ENCODE data around the gene SPOP. TPM values are rescaled to one million over a fixed set of nuclear protein-coding genes. Genes with fewer than 3 reads are reported as not detected.

Gene SPOP
- total RNA-seq, 1 donor from 2014 or later = 43.6 TPM

DNA sequence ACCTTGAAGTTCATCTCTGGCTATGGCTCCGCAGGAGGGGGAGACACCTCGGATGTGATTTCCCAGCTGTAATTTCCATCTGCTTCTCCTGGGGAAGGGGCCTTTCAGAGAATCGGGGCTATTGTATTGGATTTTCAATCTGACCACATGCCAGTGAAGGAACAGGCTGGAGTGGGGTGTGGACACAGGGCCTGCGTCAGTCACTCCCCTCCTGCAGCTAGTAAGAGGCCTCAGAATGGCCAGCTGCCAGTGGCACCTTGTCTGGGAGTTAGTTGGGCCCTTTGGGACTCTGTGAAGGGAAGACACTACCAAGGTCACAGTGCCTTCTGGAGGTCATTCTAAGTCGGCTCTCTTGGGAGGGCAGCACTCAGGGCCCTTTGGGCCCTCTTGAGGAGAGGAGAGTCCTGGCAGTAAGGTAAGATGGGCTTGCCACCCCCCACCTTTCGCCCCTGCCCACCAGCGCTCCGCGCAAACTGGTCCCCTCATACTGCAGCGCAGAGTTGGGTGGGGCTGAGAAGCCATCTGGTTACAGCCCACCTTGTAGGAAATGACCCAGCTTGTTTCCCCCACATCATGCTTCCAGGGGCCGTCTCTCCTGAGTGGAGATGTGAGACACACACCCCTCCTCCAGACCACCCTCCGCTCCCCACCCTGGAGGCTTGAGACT is 96.8 kb downstream of the SPOP start:
- no peak for DNase-seq (ENCODE audit: low read depth)
- H3K4me3 ChIP-seq (ENCODE audit: low read depth, low read length) = no peak overlapping the region
- TF ChIP-seq, protein P1, sequence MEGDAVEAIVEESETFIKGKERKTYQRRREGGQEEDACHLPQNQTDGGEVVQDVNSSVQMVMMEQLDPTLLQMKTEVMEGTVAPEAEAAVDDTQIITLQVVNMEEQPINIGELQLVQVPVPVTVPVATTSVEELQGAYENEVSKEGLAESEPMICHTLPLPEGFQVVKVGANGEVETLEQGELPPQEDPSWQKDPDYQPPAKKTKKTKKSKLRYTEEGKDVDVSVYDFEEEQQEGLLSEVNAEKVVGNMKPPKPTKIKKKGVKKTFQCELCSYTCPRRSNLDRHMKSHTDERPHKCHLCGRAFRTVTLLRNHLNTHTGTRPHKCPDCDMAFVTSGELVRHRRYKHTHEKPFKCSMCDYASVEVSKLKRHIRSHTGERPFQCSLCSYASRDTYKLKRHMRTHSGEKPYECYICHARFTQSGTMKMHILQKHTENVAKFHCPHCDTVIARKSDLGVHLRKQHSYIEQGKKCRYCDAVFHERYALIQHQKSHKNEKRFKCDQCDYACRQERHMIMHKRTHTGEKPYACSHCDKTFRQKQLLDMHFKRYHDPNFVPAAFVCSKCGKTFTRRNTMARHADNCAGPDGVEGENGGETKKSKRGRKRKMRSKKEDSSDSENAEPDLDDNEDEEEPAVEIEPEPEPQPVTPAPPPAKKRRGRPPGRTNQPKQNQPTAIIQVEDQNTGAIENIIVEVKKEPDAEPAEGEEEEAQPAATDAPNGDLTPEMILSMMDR (IDR thresholded peaks at IDR 0.05; ENCODE audit: insufficient read depth, low read length, poor library complexity, severe bottlenecking) = no peak
- no peaks in the 10 kb centered on the region for H3K36me3 ChIP-seq (ENCODE audit: control insufficient read depth, insufficient read depth, low read length)
- peaks cover 22% of the 10 kb centered on the region for H3K27me3 ChIP-seq (ENCODE audit: control insufficient read depth, insufficient read depth, low read length)

DNA sequence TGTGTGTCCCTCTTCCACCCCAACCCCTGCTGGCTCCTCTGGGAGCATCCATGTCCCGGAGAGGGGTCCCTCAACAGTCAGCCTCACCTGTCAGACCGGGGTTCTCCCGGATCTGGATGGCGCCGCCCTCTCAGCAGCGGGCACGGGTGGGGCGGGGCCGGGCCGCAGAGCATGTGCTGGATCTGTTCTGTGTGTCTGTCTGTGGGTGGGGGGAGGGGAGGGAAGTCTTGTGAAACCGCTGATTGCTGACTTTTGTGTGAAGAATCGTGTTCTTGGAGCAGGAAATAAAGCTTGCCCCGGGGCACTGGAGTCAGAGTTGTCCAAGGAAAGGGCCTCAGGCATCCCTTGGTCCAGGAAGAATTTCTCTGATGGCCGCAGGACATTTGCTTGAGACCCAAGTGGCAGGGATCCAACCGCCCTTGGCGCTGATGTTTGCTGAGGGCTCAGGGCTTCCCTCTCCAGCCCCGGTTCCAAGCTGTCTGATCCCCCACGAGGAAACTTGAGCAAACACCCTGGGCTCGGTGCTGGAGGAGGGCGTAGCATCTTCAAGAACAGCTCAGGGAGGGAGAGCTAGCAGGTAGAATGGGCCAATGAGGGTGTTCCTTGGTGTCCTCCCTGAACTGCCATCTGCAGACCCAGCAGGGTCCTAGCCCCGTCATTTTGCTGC is 97.7 kb downstream of the SPOP start:
- TF ChIP-seq, protein P1 (IDR thresholded peaks at IDR 0.05; ENCODE audit: insufficient read depth, low read length, poor library complexity, severe bottlenecking) = no peak
- no peak for DNase-seq (ENCODE audit: low read depth)
- Histone ChIP-seq H3K36me3 (ENCODE audit: control insufficient read depth, insufficient read depth, low read length) (no peaks in the 10 kb centered on the region), H3K27me3 (ENCODE audit: control insufficient read depth, insufficient read depth, low read length) (peaks cover 28% of the 10 kb centered on the region), H3K4me3 (ENCODE audit: low read depth, low read length) (no peak overlapping the region)

DNA sequence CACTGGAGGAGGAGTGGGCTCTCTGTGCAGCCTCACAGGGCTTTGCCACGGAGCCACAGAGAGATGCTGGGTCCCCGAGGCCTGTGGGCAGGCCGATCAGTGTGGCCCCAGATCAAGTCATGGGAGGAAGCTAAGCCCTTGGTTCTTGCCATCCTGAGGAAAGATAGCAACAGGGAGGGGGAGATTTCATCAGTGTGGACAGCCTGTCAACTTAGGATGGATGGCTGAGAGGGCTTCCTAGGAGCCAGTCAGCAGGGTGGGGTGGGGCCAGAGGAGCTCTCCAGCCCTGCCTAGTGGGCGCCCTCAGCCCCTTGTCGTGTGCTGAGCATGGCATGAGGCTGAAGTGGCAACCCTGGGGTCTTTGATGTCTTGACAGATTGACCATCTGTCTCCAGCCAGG is 98.4 kb downstream of the SPOP start:
- TF ChIP-seq, protein P1 (IDR thresholded peaks at IDR 0.05; ENCODE audit: insufficient read depth, low read length, poor library complexity, severe bottlenecking) = no peak
- Histone ChIP-seq H3K36me3 (ENCODE audit: control insufficient read depth, insufficient read depth, low read length) (no peaks in the 10 kb centered on the region), H3K27me3 (ENCODE audit: control insufficient read depth, insufficient read depth, low read length) (peaks cover 32% of the 10 kb centered on the region), H3K4me3 (ENCODE audit: low read depth, low read length) (no peak overlapping the region)
- DNase-seq (ENCODE audit: low read depth) = no peak

DNA sequence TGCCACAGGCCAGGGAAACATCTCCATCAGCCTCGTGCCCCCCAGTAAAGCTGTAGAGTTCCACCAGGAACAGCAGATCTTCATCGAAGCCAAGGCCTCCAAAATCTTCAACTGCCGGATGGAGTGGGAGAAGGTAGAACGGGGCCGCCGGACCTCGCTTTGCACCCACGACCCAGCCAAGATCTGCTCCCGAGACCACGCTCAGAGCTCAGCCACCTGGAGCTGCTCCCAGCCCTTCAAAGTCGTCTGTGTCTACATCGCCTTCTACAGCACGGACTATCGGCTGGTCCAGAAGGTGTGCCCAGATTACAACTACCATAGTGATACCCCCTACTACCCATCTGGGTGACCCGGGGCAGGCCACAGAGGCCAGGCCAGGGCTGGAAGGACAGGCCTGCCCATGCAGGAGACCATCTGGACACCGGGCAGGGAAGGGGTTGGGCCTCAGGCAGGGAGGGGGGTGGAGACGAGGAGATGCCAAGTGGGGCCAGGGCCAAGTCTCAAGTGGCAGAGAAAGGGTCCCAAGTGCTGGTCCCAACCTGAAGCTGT is 98.9 kb downstream of the SPOP start:
- TF ChIP-seq, protein P1 (IDR thresholded peaks at IDR 0.05; ENCODE audit: insufficient read depth, low read length, poor library complexity, severe bottlenecking) = no peak
- H3K27me3 ChIP-seq (ENCODE audit: control insufficient read depth, insufficient read depth, low read length) = peaks cover 33% of the 10 kb centered on the region
- H3K4me3 ChIP-seq (ENCODE audit: low read depth, low read length) = no peak overlapping the region

DNA sequence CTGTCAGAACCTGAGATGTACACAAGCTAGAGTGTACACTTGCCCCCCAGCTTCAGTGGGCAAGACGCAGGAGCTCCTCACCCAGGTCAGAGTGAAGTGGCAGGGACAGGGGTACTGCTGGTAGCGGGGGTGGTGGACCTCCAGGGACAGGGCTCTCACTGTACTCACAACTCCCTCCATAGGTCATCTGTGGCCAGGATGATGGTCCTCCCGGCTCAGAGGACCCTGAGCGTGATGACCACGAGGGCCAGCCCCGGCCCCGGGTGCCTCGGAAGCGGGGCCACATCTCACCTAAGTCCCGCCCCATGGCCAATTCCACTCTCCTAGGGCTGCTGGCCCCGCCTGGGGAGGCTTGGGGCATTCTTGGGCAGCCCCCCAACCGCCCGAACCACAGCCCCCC is 99.5 kb downstream of the SPOP start:
- H3K4me3 ChIP-seq (ENCODE audit: low read depth, low read length) = no peak overlapping the region
- TF ChIP-seq, protein P1 (IDR thresholded peaks at IDR 0.05; ENCODE audit: insufficient read depth, low read length, poor library complexity, severe bottlenecking) = no peak

More for the DNA sequence above, 98.9 kb downstream of the SPOP start:
- no peak for DNase-seq (ENCODE audit: low read depth)
- no peaks in the 10 kb centered on the region for H3K36me3 ChIP-seq (ENCODE audit: control insufficient read depth, insufficient read depth, low read length)

More for the DNA sequence above, 99.5 kb downstream of the SPOP start:
- Histone ChIP-seq H3K36me3 (ENCODE audit: control insufficient read depth, insufficient read depth, low read length) (no peaks in the 10 kb centered on the region), H3K27me3 (ENCODE audit: control insufficient read depth, insufficient read depth, low read length) (peaks cover 39% of the 10 kb centered on the region)
- no peak for DNase-seq (ENCODE audit: low read depth)
